HG03521 (cell line): Measurements from ENCODE around the gene HEMGN.

Experiments
- ATAC-seq: cut with Tn5 transposase; IDR thresholded peaks from one replicate; pipeline ENCODE4 v1.9.1; 2021; ENCODE audit warnings: mild to moderate bottlenecking, moderate library complexity; ENCODE audit not compliant: unreplicated experiment

HEMGN gene

GRCh38 chr9:97900738-97901565 lies 37.0 kb downstream of the HEMGN start:
- ATAC-seq = no peak

- no peak for ATAC-seq
Measured at GRCh38 chr9:97900103-97900737, 37.8 kb downstream of the HEMGN start.

- no peak for ATAC-seq
Measured at GRCh38 chr9:97895695-97896332, 42.2 kb downstream of the HEMGN start.

- no peak for ATAC-seq
Measured at GRCh38 chr9:97895211-97895610, 42.8 kb downstream of the HEMGN start.

GRCh38 chr9:97892421-97892820 lies 45.6 kb downstream of the HEMGN start:
- ATAC-seq = no peak

- no peak for ATAC-seq
Measured at GRCh38 chr9:97891736-97892135, 46.2 kb downstream of the HEMGN start.

GRCh38 chr9:97889941-97890887 lies 47.8 kb downstream of the HEMGN start:
- no peak for ATAC-seq

GRCh38 chr9:97880336-97880735 lies 57.6 kb downstream of the HEMGN start:
- no peak for ATAC-seq
